NCI-H187 (cell line): ENCODE measurements around the gene PARD6B.

Experiments
- DNase-seq, 2 experiments: peaks; one replicate each; lab custom pipeline; 2025; lab: John Stamatoyannopoulos, UW

The PARD6B gene

GRCh38 chr20:50724112-50724725 is 7.2 kb upstream of the PARD6B start:
- DNase-seq = no peak

GRCh38 chr20:50724851-50725723 is 6.3 kb upstream of the PARD6B start:
- no peak for DNase-seq

- no peak for DNase-seq
Observed at GRCh38 chr20:50725724-50726005, 5.7 kb upstream of the PARD6B start.

- DNase-seq = no peak
Observed at GRCh38 chr20:50726955-50727791, 4.2 kb upstream of the PARD6B start.

GRCh38 chr20:50727792-50728485 is 3.4 kb upstream of the PARD6B start:
- DNase-seq = no peak

- DNase-seq = no peak
Observed at GRCh38 chr20:50728486-50728980, 2.8 kb upstream of the PARD6B start.

GRCh38 chr20:50728981-50729874 is 2.2 kb upstream of the PARD6B start:
- DNase-seq = no peak

- DNase-seq = no peak
Observed at GRCh38 chr20:50729901-50730764, 1.2 kb upstream of the PARD6B start.

- DNase-seq = no peak
Observed at GRCh38 chr20:50730765-50731054, 670 bp upstream of the PARD6B start.

- DNase-seq = no peak
Observed at GRCh38 chr20:50731930-50732690, 730 bp downstream of the PARD6B start.

- no peak for DNase-seq
Observed at GRCh38 chr20:50733644-50734349, 2.4 kb downstream of the PARD6B start.

- DNase-seq = no peak
Observed at GRCh38 chr20:50734730-50735679, 3.6 kb downstream of the PARD6B start.

- DNase-seq = no peak
Observed at GRCh38 chr20:50735813-50736212, 4.4 kb downstream of the PARD6B start.

GRCh38 chr20:50737352-50737751 is 6.0 kb downstream of the PARD6B start:
- no peak for DNase-seq

- DNase-seq = no peak
Observed at GRCh38 chr20:50743087-50743486, 11.7 kb downstream of the PARD6B start.

- no peak for DNase-seq
Observed at GRCh38 chr20:50744143-50744792, 12.9 kb downstream of the PARD6B start.

GRCh38 chr20:50745634-50746137 is 14.3 kb downstream of the PARD6B start:
- DNase-seq = no peak
